NCI-H146 treated with DMSO at 0.1 percent for 48 hours (cell line): ENCODE measurements around the gene SLC35A2.
A peak's percentile ranks its signal among the peaks of the same experiment; 100 is the strongest.

Experiments
- DNase-seq: peaks from one replicate; lab custom pipeline; 2025; ENCODE audit not compliant: unreplicated experiment; lab: John Stamatoyannopoulos, UW

SLC35A2 gene

GRCh38 chrX:48927736-48928382 lies 16.4 kb upstream of the SLC35A2 start:
- DNase-seq = no peak

GRCh38 chrX:48927123-48927522 lies 15.7 kb upstream of the SLC35A2 start:
- no peak for DNase-seq

DNA sequence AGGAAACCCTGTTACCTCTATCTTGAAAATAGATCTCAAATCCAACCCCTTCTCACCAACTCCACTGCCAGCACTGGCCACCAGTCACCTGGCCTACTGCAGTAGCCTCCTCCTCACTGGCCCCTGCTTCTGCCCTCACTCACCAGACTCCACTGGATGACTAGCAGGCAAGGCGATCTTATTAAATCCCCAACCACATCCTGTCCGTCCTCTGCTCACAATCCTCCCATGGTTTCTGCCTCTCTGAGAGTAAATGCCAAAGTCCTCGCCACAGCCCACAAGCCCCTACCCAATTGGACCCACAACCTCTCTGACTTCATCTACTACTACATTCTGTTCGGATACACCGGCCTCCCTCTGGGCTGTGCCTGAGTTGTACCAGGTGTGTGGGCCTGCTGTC lies 12.8 kb upstream of the SLC35A2 start:
- DNase-seq = no peak

DNA sequence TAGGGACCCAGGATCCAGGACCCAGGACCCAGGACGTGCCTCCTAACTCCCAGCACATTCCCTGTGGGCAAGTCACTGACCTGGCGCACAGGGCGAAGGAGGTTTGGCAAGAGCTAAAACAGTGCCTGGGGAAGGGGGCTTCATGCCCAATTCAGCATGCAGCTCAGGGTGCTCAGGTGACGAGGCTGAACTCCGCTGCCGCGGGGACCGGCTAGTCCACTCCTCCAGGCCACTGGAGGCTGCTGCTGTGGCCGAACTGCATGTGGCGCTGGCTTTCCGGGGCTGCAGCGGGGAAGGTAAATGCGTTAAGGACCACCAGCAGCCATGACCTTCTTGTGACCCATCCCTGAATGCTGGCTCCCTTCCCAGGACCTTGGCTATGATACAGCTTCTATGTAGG lies 12.3 kb upstream of the SLC35A2 start:
- no peak for DNase-seq

DNA sequence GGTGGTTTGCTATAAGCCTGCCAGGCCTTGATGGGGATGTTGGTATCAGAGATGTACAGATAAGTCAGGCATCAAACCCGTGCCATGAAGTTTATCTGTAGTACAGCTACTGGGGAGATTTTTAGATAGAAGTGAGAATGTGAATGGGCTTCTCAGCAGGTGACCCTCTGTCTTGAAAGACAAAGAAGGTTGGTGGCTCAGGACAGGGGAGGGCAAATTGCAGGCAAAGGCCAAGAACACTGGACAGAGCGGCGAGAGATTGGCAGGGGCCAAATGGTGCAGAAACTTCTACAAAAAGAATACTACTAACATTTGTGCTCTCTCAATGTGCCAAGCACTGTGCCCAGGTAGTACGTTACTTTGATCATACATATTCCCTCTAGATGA lies 9.3 kb upstream of the SLC35A2 start:
- no peak for DNase-seq

DNA sequence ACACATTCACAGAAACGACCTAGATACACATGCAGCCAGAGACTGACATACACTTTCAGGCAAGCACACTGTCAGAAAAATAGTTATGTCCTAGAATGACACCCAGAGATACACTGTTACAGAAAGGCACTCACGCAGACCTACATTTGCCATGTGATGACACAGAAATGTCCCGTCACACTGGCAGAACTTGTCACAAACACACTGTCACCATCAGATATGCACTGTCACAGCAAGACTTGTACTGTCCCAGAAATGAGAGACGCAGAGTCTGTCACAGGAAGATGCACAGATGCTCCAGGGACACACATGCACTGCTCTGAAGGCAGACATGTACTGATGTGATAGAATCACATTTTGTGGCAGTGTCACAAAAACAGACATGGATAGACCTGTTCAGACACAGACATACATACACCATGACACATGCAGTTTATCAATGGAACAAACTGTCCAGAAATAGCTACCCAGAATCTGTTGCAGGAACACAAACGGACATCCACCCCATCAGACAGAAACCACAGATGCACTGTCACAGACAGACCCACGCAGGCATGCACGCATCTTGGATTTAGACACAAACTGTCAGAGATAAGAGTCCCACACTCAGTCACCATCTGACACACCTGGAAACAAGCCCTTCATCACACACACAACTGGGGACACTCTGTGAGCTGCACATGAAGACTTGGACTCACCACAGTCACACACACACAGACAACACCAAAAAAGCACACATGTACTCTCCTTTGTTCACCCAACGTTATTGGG lies 8.7 kb upstream of the SLC35A2 start:
- no peak for DNase-seq

DNA sequence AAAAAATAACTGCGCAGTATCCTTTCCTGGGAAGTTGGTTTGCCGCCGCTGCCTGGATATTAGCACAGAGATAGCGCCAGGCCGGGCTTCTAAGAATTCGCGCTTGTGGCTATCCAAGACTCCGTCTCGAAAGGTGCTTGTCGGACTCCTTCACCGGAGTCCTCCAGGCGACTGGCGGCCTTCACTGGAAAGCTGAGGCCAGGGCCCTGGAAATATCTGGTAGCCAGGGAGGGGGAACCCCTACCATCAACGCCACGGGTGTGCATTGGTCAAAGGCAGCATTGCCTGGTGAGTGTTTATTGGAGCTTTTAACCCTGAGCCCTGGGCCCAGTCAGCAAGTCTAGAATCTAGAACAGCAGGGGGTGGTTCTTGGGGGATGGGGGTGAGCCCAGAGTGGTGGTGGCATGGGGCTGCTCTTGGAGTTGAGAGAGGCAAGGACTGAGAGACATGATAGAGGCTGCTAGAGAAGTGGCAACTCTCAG lies 8.0 kb upstream of the SLC35A2 start:
- DNase-seq = no peak

GRCh38 chrX:48918643-48919340 lies 7.3 kb upstream of the SLC35A2 start, which contains the start of gene PIM2:
Gene PIM2 (minus strand): TSS chrX:48919024. CDS start chrX:48918834, 190 bp downstream.
- DNase-seq = peak; percentile 91

DNA sequence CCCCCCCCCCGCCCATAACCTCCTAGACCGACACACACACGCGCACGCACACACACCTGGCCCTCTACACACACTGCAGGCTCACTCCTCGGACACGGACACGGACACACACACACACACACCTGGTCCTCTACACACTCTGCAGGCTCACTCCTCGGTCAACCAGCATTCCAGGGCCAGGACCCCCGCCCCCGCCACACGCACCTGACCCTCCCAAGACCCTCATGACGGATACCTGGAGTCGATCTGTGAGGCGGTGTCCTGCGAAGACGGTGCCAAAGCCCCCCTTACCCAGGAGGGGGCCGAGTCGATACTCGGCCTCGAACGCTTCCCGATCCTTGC lies 6.8 kb upstream of the SLC35A2 start:
- no peak for DNase-seq

DNA sequence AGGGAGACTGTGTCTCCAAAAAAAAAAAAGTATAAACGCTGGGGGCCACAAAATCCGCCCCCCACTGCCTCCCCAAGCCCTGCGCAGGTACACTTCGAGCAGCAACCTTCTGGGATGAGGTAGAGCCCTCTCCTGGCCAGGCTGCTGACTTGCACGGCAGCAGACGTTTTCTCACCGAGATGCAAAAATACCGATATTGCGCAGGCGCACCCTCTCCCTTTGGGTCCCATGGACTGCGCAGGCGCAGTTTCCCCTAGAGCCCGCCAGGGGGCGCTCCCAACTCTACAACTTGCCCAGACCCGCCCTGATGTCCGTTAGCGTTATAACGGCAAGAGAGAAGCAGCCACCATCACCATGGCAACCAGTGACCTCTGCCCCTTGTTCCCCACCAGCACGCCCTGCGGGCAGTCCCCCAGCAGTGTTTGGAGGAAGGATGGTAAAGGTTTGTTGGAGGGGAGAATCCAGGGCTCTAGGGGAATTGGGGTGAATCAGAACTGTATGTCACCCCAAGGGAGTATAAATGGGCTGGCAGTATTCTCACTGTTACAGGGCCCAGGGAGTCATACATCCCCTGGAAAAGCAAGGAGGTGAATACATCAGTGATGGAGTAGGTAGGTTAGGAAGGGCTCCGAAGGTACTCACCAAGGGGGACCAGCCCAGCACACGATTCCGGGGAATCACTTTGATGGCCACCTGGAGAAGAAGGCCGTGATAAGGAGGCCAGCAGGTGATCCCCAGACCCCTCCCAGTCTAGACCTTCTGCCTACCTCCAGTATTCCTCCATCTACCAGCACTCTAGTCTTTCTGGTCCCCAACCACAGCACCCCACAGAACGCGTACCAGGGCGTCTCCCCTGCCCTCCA lies 5.9 kb upstream of the SLC35A2 start:
- peak; percentile 87 for DNase-seq

GRCh38 chrX:48914593-48915493 lies 3.4 kb upstream of the SLC35A2 start:
- DNase-seq = no peak

- no peak for DNase-seq
These were observed 2.3 kb upstream of the SLC35A2 start for GRCh38 chrX:48913605-48914366.

GRCh38 chrX:48910926-48911411 lies 477 bp downstream of the SLC35A2 start:
- DNase-seq = no peak

- no peak for DNase-seq
These were observed 1.6 kb downstream of the SLC35A2 start for GRCh38 chrX:48909703-48910294.

- DNase-seq = no peak
These were observed 2.8 kb downstream of the SLC35A2 start for GRCh38 chrX:48908600-48908999.

DNA sequence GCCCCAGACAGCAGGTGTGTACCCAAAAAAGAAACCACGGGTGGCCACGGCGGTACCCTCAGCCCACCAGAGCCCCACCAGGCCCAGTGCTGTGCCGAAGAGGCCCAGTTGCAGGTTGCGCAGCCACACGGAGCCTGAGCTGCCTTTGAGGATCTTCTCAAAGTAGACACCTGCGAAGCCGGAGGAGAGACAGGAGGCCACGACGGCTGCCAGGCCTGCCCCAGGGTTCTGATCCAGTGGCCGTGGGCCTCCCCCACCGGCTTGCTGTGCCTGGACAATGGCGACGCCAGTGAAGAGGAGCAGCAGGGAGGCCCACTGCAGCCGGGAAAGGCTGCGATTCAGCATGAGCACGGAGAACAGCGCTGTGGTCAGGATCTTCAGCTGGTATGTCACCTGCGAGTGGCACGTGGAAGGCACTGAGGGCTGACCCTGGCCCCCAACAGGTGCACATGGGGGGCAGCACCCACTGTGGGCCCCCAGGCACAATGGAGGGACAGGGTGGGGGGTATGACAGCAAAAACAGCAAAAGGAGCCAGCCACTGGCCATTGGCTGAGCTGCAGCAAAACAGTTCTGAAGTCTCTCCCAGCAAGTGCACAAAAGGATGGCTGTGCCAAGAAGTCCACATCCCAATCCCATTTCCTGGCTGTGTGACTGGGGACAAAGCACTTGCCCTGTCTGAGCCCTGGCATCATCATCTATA lies 6.2 kb downstream of the SLC35A2 start:
- DNase-seq = no peak

GRCh38 chrX:48904626-48905025 lies 6.8 kb downstream of the SLC35A2 start:
- no peak for DNase-seq

- DNase-seq = no peak
These were observed 7.3 kb downstream of the SLC35A2 start for GRCh38 chrX:48904180-48904579.
